IMR-90 (cell line): ENCODE measurements around the gene SHISAL1.

ENCODE experiments used
- CEBPB ChIP-seq: IDR thresholded peaks from 2 replicates; pipeline ENCODE4 v1.6.1; 2012; ENCODE audit warnings: low read depth, low read length, improper control_type of control experiment
- CHD1 ChIP-seq: IDR thresholded peaks from 2 replicates; pipeline ENCODE4 v1.6.1; 2012; ENCODE audit warnings: low read depth, low read length, improper control_type of control experiment
- FOS ChIP-seq: fragments of 150-350 bp; IDR thresholded peaks from 2 replicates; pipeline ENCODE4 v1.6.1; 2016; ENCODE audit warnings: low read depth, low read length
- MXI1 ChIP-seq: IDR thresholded peaks from 2 replicates; pipeline ENCODE4 v1.6.1; 2012; ENCODE audit warnings: low read depth, mild to moderate bottlenecking, low read length, moderate library complexity, borderline replicate concordance
- NFE2L2 ChIP-seq: fragments of 150-350 bp; IDR thresholded peaks from 2 replicates; pipeline ENCODE4 v1.6.1; 2016; ENCODE audit warnings: low read depth, mild to moderate bottlenecking, low read length
- POLR2A ChIP-seq: IDR thresholded peaks from 2 replicates; pipeline ENCODE4 v1.6.1; 2012; ENCODE audit warnings: mild to moderate bottlenecking, low read depth, low read length
- RAD21 ChIP-seq: IDR thresholded peaks from 2 replicates; pipeline ENCODE4 v1.6.1; 2012; ENCODE audit warnings: low read length, improper control_type of control experiment
- SMC3 ChIP-seq: fragments of 150-350 bp; IDR thresholded peaks from 2 replicates; pipeline ENCODE4 v1.6.1; 2016; ENCODE audit warnings: low read depth, mild to moderate bottlenecking, antibody characterized with exemption, low read length, moderate library complexity
- TF ChIP-seq, protein P1 (sequence below): conservative IDR thresholded peaks from 2 replicates; pipeline ENCODE4 v1.5.1; 2012; ENCODE audit warnings: mild to moderate bottlenecking, low read depth, low read length, improper control_type of control experiment
- TF ChIP-seq, protein P2 (sequence below): fragments of 150-350 bp; IDR thresholded peaks from 2 replicates; pipeline ENCODE4 v1.6.1; 2017; ENCODE audit warnings: mild to moderate bottlenecking, antibody characterized with exemption, low read length, low read depth

DNA sequence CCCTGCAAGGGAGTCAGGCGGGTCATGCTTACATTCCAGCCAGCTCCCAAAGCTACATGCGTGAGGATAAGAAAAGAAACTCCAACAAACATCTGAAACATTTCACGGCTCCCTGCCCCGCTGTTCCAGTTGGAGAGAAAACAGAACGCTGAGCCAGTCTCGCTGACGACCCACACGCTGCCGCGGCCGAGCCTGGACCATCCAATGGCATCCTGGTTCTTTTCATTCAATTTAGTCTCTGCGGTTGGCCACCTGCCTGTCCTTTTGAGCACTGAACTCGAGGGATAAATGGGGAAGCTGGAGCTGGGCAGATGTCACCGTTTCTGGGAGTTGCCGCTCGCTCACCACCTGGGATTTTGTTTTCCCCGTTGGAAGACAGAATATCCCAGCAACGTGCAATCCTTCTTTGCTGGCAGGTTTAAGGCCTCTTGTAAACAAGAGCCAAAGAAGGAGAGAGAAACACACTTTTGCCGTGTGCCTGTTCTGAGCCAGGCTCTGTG is 45.3 kb upstream of the SHISAL1 start:
- TF ChIP-seq, protein P1, sequence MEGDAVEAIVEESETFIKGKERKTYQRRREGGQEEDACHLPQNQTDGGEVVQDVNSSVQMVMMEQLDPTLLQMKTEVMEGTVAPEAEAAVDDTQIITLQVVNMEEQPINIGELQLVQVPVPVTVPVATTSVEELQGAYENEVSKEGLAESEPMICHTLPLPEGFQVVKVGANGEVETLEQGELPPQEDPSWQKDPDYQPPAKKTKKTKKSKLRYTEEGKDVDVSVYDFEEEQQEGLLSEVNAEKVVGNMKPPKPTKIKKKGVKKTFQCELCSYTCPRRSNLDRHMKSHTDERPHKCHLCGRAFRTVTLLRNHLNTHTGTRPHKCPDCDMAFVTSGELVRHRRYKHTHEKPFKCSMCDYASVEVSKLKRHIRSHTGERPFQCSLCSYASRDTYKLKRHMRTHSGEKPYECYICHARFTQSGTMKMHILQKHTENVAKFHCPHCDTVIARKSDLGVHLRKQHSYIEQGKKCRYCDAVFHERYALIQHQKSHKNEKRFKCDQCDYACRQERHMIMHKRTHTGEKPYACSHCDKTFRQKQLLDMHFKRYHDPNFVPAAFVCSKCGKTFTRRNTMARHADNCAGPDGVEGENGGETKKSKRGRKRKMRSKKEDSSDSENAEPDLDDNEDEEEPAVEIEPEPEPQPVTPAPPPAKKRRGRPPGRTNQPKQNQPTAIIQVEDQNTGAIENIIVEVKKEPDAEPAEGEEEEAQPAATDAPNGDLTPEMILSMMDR: no peak
- no peak for TF ChIP-seq POLR2A
- TF ChIP-seq SMC3: no peak
- no peak for TF ChIP-seq RAD21
- TF ChIP-seq CEBPB: no peak
- TF ChIP-seq MXI1: no peak
- TF ChIP-seq CHD1: no peak
- TF ChIP-seq FOS: no peak
- no peak for TF ChIP-seq NFE2L2
- TF ChIP-seq, protein P2, sequence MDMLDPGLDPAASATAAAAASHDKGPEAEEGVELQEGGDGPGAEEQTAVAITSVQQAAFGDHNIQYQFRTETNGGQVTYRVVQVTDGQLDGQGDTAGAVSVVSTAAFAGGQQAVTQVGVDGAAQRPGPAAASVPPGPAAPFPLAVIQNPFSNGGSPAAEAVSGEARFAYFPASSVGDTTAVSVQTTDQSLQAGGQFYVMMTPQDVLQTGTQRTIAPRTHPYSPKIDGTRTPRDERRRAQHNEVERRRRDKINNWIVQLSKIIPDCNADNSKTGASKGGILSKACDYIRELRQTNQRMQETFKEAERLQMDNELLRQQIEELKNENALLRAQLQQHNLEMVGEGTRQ: no peak
